Transverse colon (tissue), 4 donors: ENCODE results near the gene SSX2IP. TPM values are rescaled to one million over a fixed set of nuclear protein-coding genes. Genes with fewer than 3 reads are reported as not detected.

Experiments used
- DNase-seq: peaks from one replicate; pipeline ENCODE4 v3.0.0-alpha.2; 2019
- H3K27ac ChIP-seq, 4 donors: fragments of 200-600 bp; sonication (generic); 2 replicates each; pipeline ENCODE4 v1.5.1; 2016 to 2018; ENCODE audit warnings: inconsistent platforms in 4 of 4
- H3K27me3 ChIP-seq: fragments of 200-600 bp; sonication (generic); 2 replicates; pipeline ENCODE4 v1.5.1; 2017; ENCODE audit warnings: inconsistent platforms
- H3K36me3 ChIP-seq, 4 donors: fragments of 200-600 bp; sonication (generic); 2 replicates each; pipeline ENCODE4 v1.5.1; 2017 to 2019; ENCODE audit warnings: inconsistent platforms in 4 of 4
- H3K4me1 ChIP-seq, 4 donors: fragments of 200-600 bp; sonication (generic); 2 replicates each; pipeline ENCODE4 v1.5.1; 2017 to 2020; ENCODE audit warnings: inconsistent platforms in 4 of 4
- H3K4me3 ChIP-seq, 4 donors: fragments of 200-600 bp; sonication (generic); 1 replicate in 1 of 4; 2 replicates in 3 of 4; pipeline versions ENCODE4 v1.5.1 to v1.6.1; 2017 to 2019; ENCODE audit warnings: inconsistent platforms in 4 of 4
- H3K9me3 ChIP-seq, 2 donors: fragments of 200-600 bp; sonication (generic); 2 replicates each; pipeline ENCODE4 v1.5.1; 2017 to 2019; ENCODE audit warnings: inconsistent platforms in 2 of 2
- EP300 ChIP-seq: sonication (generic); formaldehyde crosslinking; IDR thresholded peaks from one replicate; pipeline ENCODE4 v1.6.1; 2017; ENCODE audit warnings: antibody characterized with exemption, low read depth
- POLR2A ChIP-seq: fragments of 450-650 bp; IDR thresholded peaks from one replicate; pipeline ENCODE4 v1.6.1; 2016; ENCODE audit warnings: antibody characterized with exemption, mild to moderate bottlenecking, moderate library complexity
- POLR2AphosphoS5 ChIP-seq, 3 donors: sonication (generic); formaldehyde crosslinking; IDR thresholded peaks; one replicate each; pipeline ENCODE4 v1.6.1; 2016; ENCODE audit warnings: antibody characterized with exemption in 3 of 3
- WGBS, 2 donors: methylation state at CpG; one replicate each; pipeline ENCODE4 v1.1.5; 2018; ENCODE audit warnings: low coverage in 1 of 2; 5-methylcytosine and 5-hydroxymethylcytosine counted together
- in situ Hi-C, 4 donors: fragments of 200-750 bp; cut with MboI; loops; one replicate each; pipeline versions ENCODE4 v1.15.0 to v1.15.1; 2017; ENCODE audit warnings: low sequenced_read_pairs in 3 of 4, low pct_ligation_motif_present in 1 of 4, low pct_unique_long_range_greater_than_20kb in 1 of 4
- intact Hi-C: fragments of 100-400 bp; cut with DNase I; formaldehyde crosslinking; loops from one replicate; pipeline ENCODE4 v1.15.1; 2023; ENCODE audit warnings: low total_unique reads
- total RNA-seq, 4 donors: library from RNA; depleted of rRNA; stranded (reverse); fragments of >200 nt; gene quantifications; one replicate each; pipeline ENCODE4 v1.1.0, GENCODE V29; 2016
- TF ChIP-seq, protein P1 (sequence below), 5 experiments: fragments of 200-600 bp in 3 of 5; fragments of 450-650 bp in 2 of 5; sonication (generic) in 3 of 5; IDR thresholded peaks; 1 replicate in 2 of 5; 2 replicates in 3 of 5; pipeline ENCODE4 v1.5.1; 2016 to 2017; ENCODE audit warnings: antibody characterized with exemption in 5 of 5, inconsistent platforms in 3 of 5, mild to moderate bottlenecking in 2 of 5, moderate library complexity in 1 of 5

Gene SSX2IP
- total RNA-seq, 4 donors from 2014 or later, result 7.1 to 15.2 (median 11.4) TPM

DNA sequence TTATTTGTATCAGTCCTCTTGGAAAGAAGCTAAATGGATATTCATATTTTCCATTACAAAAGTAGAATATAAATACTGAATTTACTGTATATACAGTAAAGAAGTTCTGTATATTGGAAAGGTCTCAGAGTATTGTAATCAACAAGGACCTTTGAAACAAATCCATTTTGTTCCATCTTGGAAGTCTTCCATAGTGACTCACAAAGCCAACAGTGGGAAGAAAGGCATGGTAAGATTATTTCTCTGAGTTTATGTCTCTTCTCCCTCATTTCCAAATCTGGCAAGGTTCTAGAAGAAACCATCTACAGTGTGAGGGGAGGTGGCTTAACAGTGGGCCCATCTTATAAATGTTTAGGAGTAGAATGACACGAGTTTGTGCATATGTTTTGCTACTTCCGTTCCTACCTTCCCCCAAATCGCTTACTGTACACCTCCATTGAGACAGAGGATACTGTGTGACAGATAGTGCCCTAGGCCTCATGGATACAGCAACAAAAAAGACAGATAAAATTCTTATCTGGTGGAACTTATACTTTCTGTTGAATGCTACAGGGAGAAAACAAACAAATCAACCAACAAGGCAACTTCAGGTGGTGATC is 22.1 kb upstream of the SSX2IP start:
- in situ Hi-C loops, result no loop called here

DNA sequence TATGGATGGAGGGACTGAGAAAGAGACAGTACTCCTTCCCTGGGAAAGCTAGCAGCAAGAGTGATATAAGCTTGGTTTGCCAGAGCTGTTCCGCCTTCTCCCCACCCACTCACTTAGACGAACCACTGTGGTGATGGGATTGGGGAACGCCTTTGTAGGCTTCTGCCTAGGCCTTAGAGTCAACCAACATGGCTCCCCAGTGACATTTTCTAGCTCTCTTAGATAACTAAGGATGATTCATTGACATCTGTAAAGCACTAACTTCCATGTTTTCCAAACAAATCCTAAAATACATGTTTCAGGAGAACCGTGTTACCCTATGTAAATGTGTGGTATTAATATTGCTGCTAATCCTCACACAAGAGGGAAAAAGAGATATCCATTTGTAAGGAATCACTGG is 21.6 kb upstream of the SSX2IP start:
- H3K27ac ChIP-seq, result peak overlapping the region in 1 of 4 donors; percentile 5

More for the DNA sequence above, 22.1 kb upstream of the SSX2IP start:
- H3K4me3 ChIP-seq, result no peak overlapping the region
- no peaks in the 10 kb centered on the region for H3K27me3 ChIP-seq
- DNase-seq, result no peak
- no peaks in the 10 kb centered on the region for H3K36me3 ChIP-seq
- intact Hi-C loops, result no loop called here
- peaks cover 0 to 4% (median 0%) of the 10 kb centered on the region in 4 donors for H3K4me1 ChIP-seq
- no peaks in the 10 kb centered on the region for H3K9me3 ChIP-seq
- TF ChIP-seq POLR2A (no peak), POLR2AphosphoS5 (IDR thresholded peaks at IDR 0.05) (no peak), EP300 (no peak)
- TF ChIP-seq, protein P1, sequence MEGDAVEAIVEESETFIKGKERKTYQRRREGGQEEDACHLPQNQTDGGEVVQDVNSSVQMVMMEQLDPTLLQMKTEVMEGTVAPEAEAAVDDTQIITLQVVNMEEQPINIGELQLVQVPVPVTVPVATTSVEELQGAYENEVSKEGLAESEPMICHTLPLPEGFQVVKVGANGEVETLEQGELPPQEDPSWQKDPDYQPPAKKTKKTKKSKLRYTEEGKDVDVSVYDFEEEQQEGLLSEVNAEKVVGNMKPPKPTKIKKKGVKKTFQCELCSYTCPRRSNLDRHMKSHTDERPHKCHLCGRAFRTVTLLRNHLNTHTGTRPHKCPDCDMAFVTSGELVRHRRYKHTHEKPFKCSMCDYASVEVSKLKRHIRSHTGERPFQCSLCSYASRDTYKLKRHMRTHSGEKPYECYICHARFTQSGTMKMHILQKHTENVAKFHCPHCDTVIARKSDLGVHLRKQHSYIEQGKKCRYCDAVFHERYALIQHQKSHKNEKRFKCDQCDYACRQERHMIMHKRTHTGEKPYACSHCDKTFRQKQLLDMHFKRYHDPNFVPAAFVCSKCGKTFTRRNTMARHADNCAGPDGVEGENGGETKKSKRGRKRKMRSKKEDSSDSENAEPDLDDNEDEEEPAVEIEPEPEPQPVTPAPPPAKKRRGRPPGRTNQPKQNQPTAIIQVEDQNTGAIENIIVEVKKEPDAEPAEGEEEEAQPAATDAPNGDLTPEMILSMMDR (IDR thresholded peaks at IDR 0.05), result no peak
- H3K27ac ChIP-seq, result peak overlapping the region in 1 of 4 donors; percentile 5
- 72 to 86% methylated on average over 3 of the region's 3 CpGs for WGBS, 2 donors

DNA sequence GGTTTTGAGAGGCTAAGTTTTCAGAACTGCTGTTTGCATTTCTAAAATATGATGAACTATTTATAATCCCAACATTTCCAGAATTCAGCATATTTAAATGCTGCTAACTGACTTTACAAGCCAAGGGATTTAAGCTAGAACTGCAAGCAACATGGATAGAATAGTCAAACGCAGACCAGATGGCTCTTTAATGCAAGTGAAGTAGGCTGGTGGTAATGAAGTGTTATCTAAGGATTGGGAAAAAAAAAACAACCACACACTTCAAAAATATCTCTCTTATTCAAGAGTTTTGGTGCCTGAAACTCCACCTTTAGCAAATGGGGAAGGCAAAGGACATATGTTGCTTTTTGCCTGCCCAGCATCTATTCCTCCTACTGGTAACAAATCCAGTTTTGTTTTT is 20.9 kb upstream of the SSX2IP start:
- in situ Hi-C loops, result no loop called here
- intact Hi-C loops, result no loop called here
- WGBS, 2 donors, result 35 to 63% methylated on average over 1 of the region's 1 CpG

More for the DNA sequence above, 21.6 kb upstream of the SSX2IP start:
- no peaks in the 10 kb centered on the region for H3K9me3 ChIP-seq
- H3K4me1 ChIP-seq, result peaks cover 0 to 4% (median 0%) of the 10 kb centered on the region in 4 donors
- no peak overlapping the region for H3K4me3 ChIP-seq
- TF ChIP-seq, protein P1 (IDR thresholded peaks at IDR 0.05), result no peak
- TF ChIP-seq POLR2A (no peak), POLR2AphosphoS5 (IDR thresholded peaks at IDR 0.05) (no peak), EP300 (no peak)
- DNase-seq, result no peak
- 70 to 75% methylated on average over 1 to 4 of the region's 4 CpGs for WGBS, 2 donors
- intact Hi-C loops (no loop called here), in situ Hi-C loops (no loop called here)
- no peaks in the 10 kb centered on the region for H3K27me3 ChIP-seq
- H3K36me3 ChIP-seq, result no peaks in the 10 kb centered on the region

DNA sequence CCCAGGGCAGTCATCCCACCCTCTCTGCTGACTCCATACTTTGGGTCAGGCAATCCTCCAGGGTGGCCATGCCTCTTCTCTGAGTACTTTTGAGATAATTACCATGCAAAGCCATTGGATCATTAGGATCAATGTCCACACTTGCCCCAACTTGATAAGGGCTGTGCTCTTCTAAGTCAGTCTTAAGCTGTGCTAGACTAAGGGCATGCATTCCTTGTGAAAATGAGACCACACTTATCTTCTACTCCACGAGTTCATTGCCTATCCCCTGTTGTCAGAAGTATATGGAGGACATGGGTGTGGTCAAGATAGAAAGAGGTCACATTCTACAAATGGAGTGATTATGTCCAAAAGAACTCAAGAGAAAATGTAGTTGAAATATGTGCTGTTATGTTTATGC is 18.9 kb upstream of the SSX2IP start:
- H3K4me1 ChIP-seq, result peaks cover 0 to 4% (median 0%) of the 10 kb centered on the region in 4 donors
- in situ Hi-C loops, result no loop called here
- WGBS, 2 donors, result 68% methylated on average over 1 of the region's 1 CpG; no CpG with 5 or more reads in 1 of the 2 donors
- no peaks in the 10 kb centered on the region for H3K9me3 ChIP-seq
- intact Hi-C loops, result no loop called here
- H3K4me3 ChIP-seq, result no peak overlapping the region
- H3K27ac ChIP-seq, result no peak overlapping the region
- H3K27me3 ChIP-seq, result no peaks in the 10 kb centered on the region
- H3K36me3 ChIP-seq, result no peaks in the 10 kb centered on the region
- DNase-seq, result no peak
- TF ChIP-seq, protein P1 (IDR thresholded peaks at IDR 0.05), result no peak
- no peak for TF ChIP-seq POLR2AphosphoS5 (IDR thresholded peaks at IDR 0.05)
- TF ChIP-seq POLR2A, result no peak
- no peak for TF ChIP-seq EP300

More for the DNA sequence above, 20.9 kb upstream of the SSX2IP start:
- Histone ChIP-seq H3K4me1 (peaks cover 0 to 4% (median 0%) of the 10 kb centered on the region in 4 donors), H3K27me3 (no peaks in the 10 kb centered on the region), H3K4me3 (no peak overlapping the region), H3K36me3 (no peaks in the 10 kb centered on the region), H3K9me3 (no peaks in the 10 kb centered on the region), H3K27ac (no peak overlapping the region)
- TF ChIP-seq POLR2AphosphoS5 (IDR thresholded peaks at IDR 0.05) (no peak), EP300 (no peak), POLR2A (no peak)
- TF ChIP-seq, protein P1 (IDR thresholded peaks at IDR 0.05), result no peak
- DNase-seq, result no peak
